HUES48 (cell line): Measurements from ENCODE around the gene ATP2A3.

Experiments
- H3K27ac ChIP-seq: one replicate; pipeline ENCODE4 v1.7.0; 2013; ENCODE audit warnings: low read depth, low read length, inconsistent platforms
- H3K27me3 ChIP-seq: 2 replicates; pipeline ENCODE4 v1.6.1; 2013; ENCODE audit warnings: mild to moderate bottlenecking, low read length; ENCODE audit not compliant: control insufficient read depth, insufficient read depth
- H3K36me3 ChIP-seq: 2 replicates; pipeline ENCODE4 v1.6.1; 2013; ENCODE audit warnings: low read length; ENCODE audit not compliant: control insufficient read depth, insufficient read depth
- H3K4me1 ChIP-seq: 2 replicates; pipeline ENCODE4 v1.6.1; 2013; ENCODE audit warnings: mild to moderate bottlenecking, low read length; ENCODE audit not compliant: control insufficient read depth, insufficient read depth
- H3K4me3 ChIP-seq: 2 replicates; pipeline ENCODE4 v1.5.1; 2013; ENCODE audit warnings: mild to moderate bottlenecking, low read depth, low read length
- H3K9ac ChIP-seq: 2 replicates; pipeline ENCODE4 v1.6.1; 2013; ENCODE audit warnings: mild to moderate bottlenecking, low read depth, low read length, moderate library complexity
- H3K9me3 ChIP-seq: 2 replicates; pipeline ENCODE4 v1.6.1; 2013; ENCODE audit warnings: low read length; ENCODE audit not compliant: control insufficient read depth, insufficient read depth

The ATP2A3 gene

GRCh38 chr17:3893003-3893719 lies 71.1 kb downstream of the ATP2A3 start, which contains the start of gene CAMKK1:
Gene CAMKK1 (minus strand): TSS chr17:3893053. CDS start chr17:3885687, 7,366 bp downstream.
- H3K4me1 ChIP-seq, result peaks cover 25% of the 10 kb centered on the region
- H3K9ac ChIP-seq, result no peak within 1 kb of the TSS
- H3K36me3 ChIP-seq, result no peaks in the 10 kb centered on the region
- peak within 1 kb of the TSS; percentile 78 for H3K4me3 ChIP-seq
- no peaks in the 10 kb centered on the region; the same call in 1 of the 2 replicates for H3K27me3 ChIP-seq
- H3K9me3 ChIP-seq, result no peaks in the 10 kb centered on the region
- H3K27ac ChIP-seq, result no peak within 1 kb of the TSS

- no peaks in the 10 kb centered on the region for H3K36me3 ChIP-seq
- H3K4me3 ChIP-seq, result peak overlapping the region; percentile 67
- H3K9ac ChIP-seq, result no peak overlapping the region
- H3K4me1 ChIP-seq, result peaks cover 29% of the 10 kb centered on the region
- no peaks in the 10 kb centered on the region; the same call in 1 of the 2 replicates for H3K27me3 ChIP-seq
- no peak overlapping the region for H3K27ac ChIP-seq
- H3K9me3 ChIP-seq, result no peaks in the 10 kb centered on the region
Measured at GRCh38 chr17:3892095-3892998, 71.9 kb downstream of the ATP2A3 start.

GRCh38 chr17:3891626-3892094 lies 72.6 kb downstream of the ATP2A3 start:
- H3K4me3 ChIP-seq, result peak overlapping the region; percentile 67
- H3K9ac ChIP-seq, result no peak overlapping the region
- no peak overlapping the region for H3K27ac ChIP-seq
- H3K27me3 ChIP-seq, result no peaks in the 10 kb centered on the region; the same call in 1 of the 2 replicates
- H3K9me3 ChIP-seq, result no peaks in the 10 kb centered on the region
- peaks cover 29% of the 10 kb centered on the region for H3K4me1 ChIP-seq
- H3K36me3 ChIP-seq, result no peaks in the 10 kb centered on the region

- H3K36me3 ChIP-seq, result no peaks in the 10 kb centered on the region
- no peak overlapping the region for H3K4me3 ChIP-seq
- no peak overlapping the region for H3K9ac ChIP-seq
- no peaks in the 10 kb centered on the region for H3K9me3 ChIP-seq
- no peak overlapping the region for H3K27ac ChIP-seq
- peaks cover 29% of the 10 kb centered on the region for H3K4me1 ChIP-seq
- H3K27me3 ChIP-seq, result no peaks in the 10 kb centered on the region; the same call in 1 of the 2 replicates
Measured at GRCh38 chr17:3890878-3891219, 73.4 kb downstream of the ATP2A3 start.

GRCh38 chr17:3890082-3890877 lies 74.0 kb downstream of the ATP2A3 start:
- no peaks in the 10 kb centered on the region for H3K9me3 ChIP-seq
- no peak overlapping the region for H3K9ac ChIP-seq
- no peak overlapping the region for H3K27ac ChIP-seq
- H3K27me3 ChIP-seq, result no peaks in the 10 kb centered on the region; the same call in 1 of the 2 replicates
- H3K4me3 ChIP-seq, result no peak overlapping the region
- peaks cover 2% of the 10 kb centered on the region; the same call in 1 of the 2 replicates for H3K36me3 ChIP-seq
- peaks cover 29% of the 10 kb centered on the region for H3K4me1 ChIP-seq

GRCh38 chr17:3889325-3890012 lies 74.8 kb downstream of the ATP2A3 start:
- Histone ChIP-seq H3K27me3 (no peaks in the 10 kb centered on the region; the same call in 1 of the 2 replicates), H3K27ac (no peak overlapping the region), H3K9me3 (no peaks in the 10 kb centered on the region), H3K9ac (no peak overlapping the region), H3K36me3 (peaks cover 9% of the 10 kb centered on the region), H3K4me3 (no peak overlapping the region), H3K4me1 (peaks cover 29% of the 10 kb centered on the region)

- Histone ChIP-seq H3K4me3 (no peak overlapping the region), H3K27me3 (no peaks in the 10 kb centered on the region), H3K36me3 (peaks cover 18% of the 10 kb centered on the region), H3K9ac (no peak overlapping the region), H3K27ac (no peak overlapping the region), H3K4me1 (peaks cover 23% of the 10 kb centered on the region), H3K9me3 (no peaks in the 10 kb centered on the region)
Measured at GRCh38 chr17:3888343-3889171, 75.7 kb downstream of the ATP2A3 start.

- Histone ChIP-seq H3K9ac (no peak overlapping the region), H3K27me3 (no peaks in the 10 kb centered on the region), H3K4me1 (peaks cover 21% of the 10 kb centered on the region), H3K36me3 (peaks cover 26% of the 10 kb centered on the region), H3K27ac (no peak overlapping the region), H3K9me3 (no peaks in the 10 kb centered on the region), H3K4me3 (no peak overlapping the region)
Measured at GRCh38 chr17:3887804-3888203, 76.4 kb downstream of the ATP2A3 start.

GRCh38 chr17:3887394-3887793 lies 76.8 kb downstream of the ATP2A3 start:
- no peaks in the 10 kb centered on the region for H3K9me3 ChIP-seq
- peaks cover 26% of the 10 kb centered on the region for H3K36me3 ChIP-seq
- peaks cover 21% of the 10 kb centered on the region for H3K4me1 ChIP-seq
- no peaks in the 10 kb centered on the region for H3K27me3 ChIP-seq
- no peak overlapping the region for H3K27ac ChIP-seq
- no peak overlapping the region for H3K9ac ChIP-seq
- no peak overlapping the region for H3K4me3 ChIP-seq
